H9 (cell line): ENCODE results near the gene CAPSL. TPM values are rescaled to one million over a fixed set of nuclear protein-coding genes. Genes with fewer than 3 reads are reported as not detected.

Experiments
- DNase-seq: peaks from one replicate; pipeline ENCODE4 v3.0.0-alpha.2; 2017
- H2AFZ ChIP-seq: one replicate; pipeline ENCODE4 v1.6.1; 2013; ENCODE audit warnings: mild to moderate bottlenecking, low read length, control low read depth, moderate library complexity
- H2AK5ac ChIP-seq: 2 replicates; pipeline ENCODE4 v1.6.1; 2013; ENCODE audit warnings: low read length, control low read depth, mixed read lengths; ENCODE audit not compliant: insufficient read length
- H2BK120ac ChIP-seq: one replicate; pipeline ENCODE4 v1.6.1; 2013; ENCODE audit warnings: low read depth, mild to moderate bottlenecking, low read length, control low read depth, inconsistent platforms; ENCODE audit not compliant: poor library complexity, severe bottlenecking
- H2BK12ac ChIP-seq: 2 replicates; pipeline ENCODE4 v1.6.1; 2013; ENCODE audit warnings: low read length, control low read depth, mixed read lengths, low read depth; ENCODE audit not compliant: insufficient read length
- H2BK15ac ChIP-seq: 2 replicates; pipeline ENCODE4 v1.6.1; 2013; ENCODE audit warnings: low read depth, low read length, control low read depth
- H2BK20ac ChIP-seq: one replicate; pipeline ENCODE4 v1.6.1; 2013; ENCODE audit warnings: low read depth, mild to moderate bottlenecking, low read length, control low read depth, inconsistent platforms; ENCODE audit not compliant: poor library complexity, severe bottlenecking
- H2BK5ac ChIP-seq: 2 replicates; pipeline ENCODE4 v1.6.1; 2013; ENCODE audit warnings: low read length, control low read depth, mixed read lengths; ENCODE audit not compliant: insufficient read length
- H3K14ac ChIP-seq: 2 replicates; pipeline ENCODE4 v1.6.1; 2013; ENCODE audit warnings: low read length, control low read depth; ENCODE audit not compliant: insufficient read depth
- H3K18ac ChIP-seq: 2 replicates; pipeline ENCODE4 v1.6.1; 2013; ENCODE audit warnings: low read depth, mild to moderate bottlenecking, mixed read lengths, low read length, control low read depth; ENCODE audit not compliant: insufficient read length
- H3K23ac ChIP-seq: 2 replicates; pipeline ENCODE4 v1.6.1; 2013; ENCODE audit warnings: low read length, control low read depth, mixed read lengths, low read depth; ENCODE audit not compliant: insufficient read length
- H3K23me2 ChIP-seq: 2 replicates; pipeline ENCODE4 v1.6.1; 2013; ENCODE audit warnings: low read depth, mild to moderate bottlenecking, mixed read lengths, low read length, control low read depth; ENCODE audit not compliant: insufficient read length, poor library complexity, severe bottlenecking
- H3K27ac ChIP-seq: 2 replicates; pipeline ENCODE4 v1.5.1; 2013; ENCODE audit warnings: low read length, control low read depth, mixed read lengths, low read depth; ENCODE audit not compliant: insufficient read length
- H3K27me3 ChIP-seq: 2 replicates; pipeline ENCODE4 v1.6.1; 2013; ENCODE audit warnings: low read length, control low read depth, inconsistent platforms; ENCODE audit not compliant: insufficient read depth
- H3K4ac ChIP-seq: 2 replicates; pipeline ENCODE4 v1.6.1; 2013; ENCODE audit warnings: low read depth, mild to moderate bottlenecking, control low read depth, inconsistent platforms, low read length, moderate library complexity
- H3K4me1 ChIP-seq: 2 replicates; pipeline ENCODE4 v1.6.1; 2013; ENCODE audit warnings: low read length, control low read depth, inconsistent platforms; ENCODE audit not compliant: insufficient read depth
- H3K4me2 ChIP-seq: 2 replicates; pipeline ENCODE4 v1.6.1; 2013; ENCODE audit warnings: low read length, control low read depth, mixed read lengths; ENCODE audit not compliant: insufficient read length, insufficient read depth
- H3K56ac ChIP-seq: 2 replicates; pipeline ENCODE4 v1.6.1; 2013; ENCODE audit warnings: low read depth, mild to moderate bottlenecking, mixed read lengths, low read length, control low read depth; ENCODE audit not compliant: insufficient read length
- H3K79me1 ChIP-seq: 2 replicates; pipeline ENCODE4 v1.6.1; 2013; ENCODE audit warnings: low read depth, mild to moderate bottlenecking, moderate library complexity, low read length, control low read depth, inconsistent platforms; ENCODE audit not compliant: insufficient read depth, poor library complexity, severe bottlenecking
- H3K79me2 ChIP-seq: 2 replicates; pipeline ENCODE4 v1.6.1; 2013; ENCODE audit warnings: low read length, control low read depth, inconsistent platforms; ENCODE audit not compliant: insufficient read depth
- H3K9ac ChIP-seq: 2 replicates; pipeline ENCODE4 v1.6.1; 2013; ENCODE audit warnings: low read length, control low read depth, mixed read lengths; ENCODE audit not compliant: insufficient read length; ENCODE audit errors: extremely low read depth
- H3K9me3 ChIP-seq: one replicate; pipeline ENCODE4 v1.6.1; 2013; ENCODE audit warnings: low read depth, low read length, inconsistent platforms; ENCODE audit not compliant: control insufficient read depth
- H3T11ph ChIP-seq: one replicate; pipeline ENCODE4 v1.6.1; 2013; ENCODE audit warnings: mild to moderate bottlenecking, low read length, control low read depth, inconsistent platforms
- H4K20me1 ChIP-seq: one replicate; pipeline ENCODE4 v1.6.1; 2013; ENCODE audit not compliant: control insufficient read depth, insufficient read length, insufficient read depth
- H4K5ac ChIP-seq: 2 replicates; pipeline ENCODE4 v1.6.1; 2013; ENCODE audit warnings: low read depth, mild to moderate bottlenecking, mixed read lengths, low read length, control low read depth; ENCODE audit not compliant: insufficient read length
- H4K8ac ChIP-seq: replicated peaks from 2 replicates; pipeline ENCODE4 v1.6.1; 2013; ENCODE audit warnings: low read length, control low read depth, mixed read lengths, low read depth; ENCODE audit not compliant: insufficient read length
- H4K91ac ChIP-seq: 2 replicates; pipeline ENCODE4 v1.6.1; 2013; ENCODE audit warnings: low read depth, mild to moderate bottlenecking, moderate library complexity, mixed read lengths, low read length, control low read depth; ENCODE audit not compliant: insufficient read length
- H3K27ac Mint-ChIP-seq, 3 experiments: 2 replicates in 2 of 3; 3 replicates in 1 of 3; pipeline ENCODE4 v1.8.0; 2020 to 2021; ENCODE audit warnings: mixed read lengths in 3 of 3, mild to moderate bottlenecking in 1 of 3, moderate library complexity in 1 of 3
- H3K27me3 Mint-ChIP-seq: 2 replicates; pipeline ENCODE4 v1.8.0; 2021; ENCODE audit warnings: low read depth, mild to moderate bottlenecking, moderate library complexity, mixed read lengths
- H3K36me3 Mint-ChIP-seq, 3 experiments: 2 replicates in 2 of 3; 3 replicates in 1 of 3; pipeline ENCODE4 v1.8.0; 2020 to 2021; ENCODE audit warnings: low read depth in 3 of 3, mixed read lengths in 3 of 3; ENCODE audit not compliant: insufficient read depth in 1 of 3
- H3K4me1 Mint-ChIP-seq, 2 experiments: 2 replicates each; pipeline ENCODE4 v1.8.0; 2020; ENCODE audit warnings: mixed read lengths in 2 of 2
- H3K4me3 Mint-ChIP-seq, 2 experiments: 2 replicates in 1 of 2; 3 replicates in 1 of 2; pipeline ENCODE4 v1.8.0; 2020 to 2021; ENCODE audit warnings: mild to moderate bottlenecking in 2 of 2, mixed read lengths in 2 of 2, moderate library complexity in 1 of 2
- H3K9me3 Mint-ChIP-seq, 2 experiments: 2 replicates in 1 of 2; 3 replicates in 1 of 2; pipeline ENCODE4 v1.8.0; 2020; ENCODE audit warnings: mild to moderate bottlenecking in 2 of 2, mixed read lengths in 2 of 2, moderate library complexity in 1 of 2
- WGBS: extraction: QIAGEN DNeasy Blood & Tissue Kit; methylation state at CpG from one replicate; pipeline ENCODE4 v1.1.7; 2013; ENCODE audit warnings: missing lambda C conversion rate, low lambda C conversion rate, mixed read lengths; ENCODE audit not compliant: insufficient read length; ENCODE audit errors: extremely low coverage; 5-methylcytosine and 5-hydroxymethylcytosine counted together
- total RNA-seq: library from RNA; stranded (reverse); gene quantifications from 2 replicates; pipeline ENCODE4 v1.2.1, GENCODE V29; 2021
- TF ChIP-seq, protein P1 (sequence below): fragments of 200-600 bp; sonication (generic); conservative IDR thresholded peaks from 3 replicates; pipeline ENCODE4 v1.8.0; 2021; ENCODE audit warnings: antibody characterized with exemption, mild to moderate bottlenecking

Gene CAPSL
- total RNA-seq, 1 experiment from 2014 or later: not detected

DNA sequence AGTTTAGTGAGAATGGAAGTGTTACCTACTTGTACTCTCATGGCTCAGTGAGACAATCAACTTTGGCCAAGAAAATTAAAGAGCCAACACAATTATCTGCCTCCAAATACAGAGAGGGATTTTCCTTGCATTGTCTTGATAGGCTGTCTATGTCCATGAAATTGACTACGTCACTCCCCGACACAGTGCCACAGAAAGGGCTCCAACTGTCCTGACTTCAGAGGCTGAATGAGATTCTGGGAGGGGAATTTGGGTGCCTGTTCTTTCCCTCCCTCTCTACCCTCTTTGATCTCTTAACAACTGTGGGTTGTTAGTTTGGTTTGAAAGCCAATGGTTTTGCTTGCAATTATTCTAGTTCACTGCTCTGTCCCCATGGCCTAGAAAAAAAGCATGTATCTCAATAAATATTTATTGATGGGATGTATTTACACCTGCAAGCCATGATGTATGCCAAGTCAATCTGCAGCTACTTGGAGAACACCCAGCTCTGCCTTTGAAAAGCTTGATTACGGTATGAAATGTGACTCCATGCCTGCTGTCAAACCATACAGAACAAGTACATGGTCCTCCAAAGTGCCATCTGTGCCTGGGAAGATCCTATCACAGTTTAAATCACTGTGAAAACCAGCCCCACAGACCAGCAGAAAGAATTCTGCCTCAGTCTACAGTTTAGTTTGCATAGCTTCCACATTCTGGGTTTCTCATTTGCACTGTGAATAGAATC, 37.3 kb downstream of the CAPSL start:
- no peak overlapping the region for H3K4me2 ChIP-seq

More for the DNA sequence above, 37.3 kb downstream of the CAPSL start:
- H3K18ac ChIP-seq: no peak overlapping the region
- no peak overlapping the region for H3K27ac ChIP-seq
- no peak overlapping the region for H3K4me3 Mint-ChIP-seq
- H2BK15ac ChIP-seq: no peak overlapping the region
- peaks cover 6 to 9% of the 10 kb centered on the region in 2 experiments; a peak in 4 of 5 replicates for H3K9me3 Mint-ChIP-seq
- no peak overlapping the region for H2AFZ ChIP-seq
- no peak overlapping the region for H2BK120ac ChIP-seq
- no peak overlapping the region for H2AK5ac ChIP-seq
- H3K9me3 ChIP-seq: no peaks in the 10 kb centered on the region
- WGBS: no CpG with 5 or more reads among the region's 3 CpGs
- no peak overlapping the region for H3K56ac ChIP-seq
- no peak for DNase-seq
- no peaks in the 10 kb centered on the region for H3K79me1 ChIP-seq
- H3K14ac ChIP-seq: no peak overlapping the region
- H3K4me1 Mint-ChIP-seq: 0 out of 4 replicates have a peak, but pooled peaks cover 0 to 3% of the 10 kb centered on the region in 2 experiments
- no peak overlapping the region for H3K9ac ChIP-seq
- TF ChIP-seq, protein P1, sequence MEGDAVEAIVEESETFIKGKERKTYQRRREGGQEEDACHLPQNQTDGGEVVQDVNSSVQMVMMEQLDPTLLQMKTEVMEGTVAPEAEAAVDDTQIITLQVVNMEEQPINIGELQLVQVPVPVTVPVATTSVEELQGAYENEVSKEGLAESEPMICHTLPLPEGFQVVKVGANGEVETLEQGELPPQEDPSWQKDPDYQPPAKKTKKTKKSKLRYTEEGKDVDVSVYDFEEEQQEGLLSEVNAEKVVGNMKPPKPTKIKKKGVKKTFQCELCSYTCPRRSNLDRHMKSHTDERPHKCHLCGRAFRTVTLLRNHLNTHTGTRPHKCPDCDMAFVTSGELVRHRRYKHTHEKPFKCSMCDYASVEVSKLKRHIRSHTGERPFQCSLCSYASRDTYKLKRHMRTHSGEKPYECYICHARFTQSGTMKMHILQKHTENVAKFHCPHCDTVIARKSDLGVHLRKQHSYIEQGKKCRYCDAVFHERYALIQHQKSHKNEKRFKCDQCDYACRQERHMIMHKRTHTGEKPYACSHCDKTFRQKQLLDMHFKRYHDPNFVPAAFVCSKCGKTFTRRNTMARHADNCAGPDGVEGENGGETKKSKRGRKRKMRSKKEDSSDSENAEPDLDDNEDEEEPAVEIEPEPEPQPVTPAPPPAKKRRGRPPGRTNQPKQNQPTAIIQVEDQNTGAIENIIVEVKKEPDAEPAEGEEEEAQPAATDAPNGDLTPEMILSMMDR: no peak
- H3K27me3 ChIP-seq: no peaks in the 10 kb centered on the region
- H3K79me2 ChIP-seq: no peaks in the 10 kb centered on the region
- no peak overlapping the region for H2BK5ac ChIP-seq
- H3K23me2 ChIP-seq: no peaks in the 10 kb centered on the region
- H3K36me3 Mint-ChIP-seq: no peaks in the 10 kb centered on the region
- no peak overlapping the region for H2BK20ac ChIP-seq
- no peak overlapping the region for H4K5ac ChIP-seq
- H4K8ac ChIP-seq: no peak overlapping the region
- H3K27me3 Mint-ChIP-seq: no peaks in the 10 kb centered on the region; the same call in 1 of the 2 replicates
- no peak overlapping the region for H3K23ac ChIP-seq
- no peak overlapping the region for H3K27ac Mint-ChIP-seq
- no peak overlapping the region for H4K91ac ChIP-seq
- no peaks in the 10 kb centered on the region for H3K4me1 ChIP-seq
- no peaks in the 10 kb centered on the region for H4K20me1 ChIP-seq
- H3T11ph ChIP-seq: no peak overlapping the region
- no peak overlapping the region for H2BK12ac ChIP-seq
- no peak overlapping the region for H3K4ac ChIP-seq
